Activated naive CD8-positive, alpha-beta T cell treated with anti-CD3 and anti-CD28 coated beads, Interleukin-2, amount 10 ng/mL, durations not matched to agents 7 days and 5 days (primary cell): ENCODE results near the gene LRRC57. TPM values are rescaled to one million over a fixed set of nuclear protein-coding genes. Genes with fewer than 3 reads are reported as not detected.

ENCODE experiments used
- ATAC-seq: fragments of 150-1000 bp; cut with Tn5 transposase; one replicate; pipeline ENCODE4 v1.10.0; 2021; ENCODE audit warnings: low read depth, moderate library complexity
- POLR2A ChIA-PET: fragments of 350-600 bp; sonication (Branson Sonifier 250); formaldehyde crosslinking; loops from one replicate; lab custom pipeline; 2021; ENCODE audit warnings: antibody characterized with exemption; lab: Charles Lee
- DNase-seq: peaks from one replicate; pipeline ENCODE4 v3.0.0; 2021
- H3K27ac Mint-ChIP-seq: one replicate; pipeline ENCODE4 v1.8.0; 2022; ENCODE audit warnings: mild to moderate bottlenecking, mixed read lengths
- H3K27me3 Mint-ChIP-seq: one replicate; pipeline ENCODE4 v1.8.0; 2022; ENCODE audit warnings: mild to moderate bottlenecking, moderate library complexity, mixed read lengths
- H3K36me3 Mint-ChIP-seq: one replicate; pipeline ENCODE4 v1.8.0; 2021; ENCODE audit warnings: mild to moderate bottlenecking, mixed read lengths
- H3K4me1 Mint-ChIP-seq: one replicate; pipeline ENCODE4 v1.8.0; 2021; ENCODE audit warnings: mixed read lengths
- H3K4me3 Mint-ChIP-seq: one replicate; pipeline ENCODE4 v1.8.0; 2022; ENCODE audit warnings: mild to moderate bottlenecking, moderate library complexity, mixed read lengths
- H3K9me3 Mint-ChIP-seq: one replicate; pipeline ENCODE4 v1.8.0; 2021; ENCODE audit warnings: mixed read lengths
- total RNA-seq, 2 experiments: library from RNA; stranded (reverse); gene quantifications; one replicate each; pipeline ENCODE4 v1.2.3, GENCODE V29; 2021

LRRC57 gene
- total RNA-seq: 10 to 100 TPM; 24.5 to 25.8 TPM

DNA sequence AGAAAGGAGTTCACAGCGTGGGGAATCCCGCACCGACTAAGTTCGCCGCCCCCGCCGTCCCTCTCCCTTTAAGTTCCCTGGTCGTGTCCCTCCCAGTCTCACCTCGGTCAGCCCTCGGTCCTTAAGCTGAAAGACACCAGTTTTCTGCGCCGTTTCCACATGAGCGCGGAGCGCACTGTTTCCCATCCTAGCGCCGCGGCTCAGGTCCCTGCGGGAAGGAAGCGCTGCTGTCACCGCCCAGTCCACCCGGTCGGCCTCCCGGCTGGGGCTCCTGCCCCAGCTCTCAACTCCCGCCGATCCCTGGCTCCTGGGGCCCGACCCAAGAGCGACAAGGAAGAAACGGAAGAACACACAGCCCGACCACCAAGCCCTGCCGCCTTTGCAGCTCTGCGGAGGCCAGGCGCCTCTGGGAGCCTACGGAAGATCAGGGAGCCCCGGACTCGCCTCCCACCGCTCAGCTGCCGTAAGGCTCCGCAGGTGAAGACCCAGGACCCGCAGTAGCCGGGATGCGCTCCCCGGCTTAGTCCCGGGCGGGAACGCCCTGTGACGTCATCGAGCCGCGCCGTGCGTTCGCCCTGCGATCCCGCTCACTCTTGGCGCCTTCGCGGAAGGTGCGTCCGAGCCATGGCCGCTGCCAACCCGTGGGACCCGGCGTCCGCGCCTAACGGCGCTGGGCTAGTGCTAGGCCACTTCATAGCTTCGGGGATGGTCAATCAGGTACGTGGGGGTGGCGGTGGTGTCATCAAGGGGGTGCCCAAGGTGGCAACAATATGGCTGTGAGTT lies at the start of gene LRRC57, which contains the start of gene HAUS2:
TSS of gene LRRC57 (minus strand) at position 545 of the 783 bp plus-strand sequence. CDS start at position 186, 359 bp downstream.
TSS of gene HAUS2 (plus strand) at position 590 of the 783 bp plus-strand sequence. CDS start at position 625, 35 bp downstream.
- Mint-ChIP-seq H3K4me1 (peaks cover 38% of the 10 kb centered on the region), H3K9me3 (no peaks in the 10 kb centered on the region), H3K27me3 (no peaks in the 10 kb centered on the region), H3K27ac (peak within 1 kb of the TSS; percentile 99), H3K4me3 (peak within 1 kb of the TSS; percentile 98), H3K36me3 (peaks cover 18% of the 10 kb centered on the region)
- DNase-seq: peak; percentile 93
- peak; percentile 91 for ATAC-seq
- POLR2A ChIA-PET: interaction anchor here (0.6 to 2.5 kb wide), 14 partner anchors 11 to 340 kb away, joined by 3 to 16 read pairs (median 4); partner anchors contain the start of genes STARD9, TMEM87A, VPS39 and ZNF106

DNA sequence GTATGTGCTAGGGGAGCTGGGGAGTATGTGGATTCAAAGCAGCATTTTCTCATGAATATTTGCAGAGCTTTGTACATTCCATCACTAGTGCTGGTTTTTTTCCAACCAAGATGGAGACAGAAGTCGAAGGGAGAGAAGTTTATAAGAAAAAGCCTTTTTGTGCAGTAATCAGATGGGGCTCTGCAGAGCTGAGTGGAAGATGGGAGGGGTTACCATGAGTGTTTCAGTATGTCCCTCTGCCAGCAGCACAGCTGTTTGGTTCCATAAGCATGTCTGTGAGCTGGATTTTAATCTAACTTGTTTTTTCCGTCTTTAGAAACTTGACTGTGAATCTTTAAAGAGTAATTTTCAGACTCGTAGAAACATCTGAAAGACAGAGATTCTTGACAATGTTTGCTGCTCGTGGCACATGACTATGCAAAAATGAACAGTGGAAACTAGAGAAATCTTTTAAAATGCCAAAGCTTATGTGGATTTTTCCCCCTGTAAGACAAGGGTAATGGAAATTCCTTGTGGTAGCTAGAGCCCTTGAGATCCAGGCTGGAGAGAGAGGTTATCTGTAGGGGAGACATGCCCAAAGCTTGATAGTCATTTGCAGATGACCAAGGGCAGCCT lies 47.1 kb upstream of the LRRC57 start:
- Mint-ChIP-seq H3K4me3 (no peak overlapping the region), H3K4me1 (no peaks in the 10 kb centered on the region), H3K36me3 (peaks cover 17% of the 10 kb centered on the region), H3K27me3 (no peaks in the 10 kb centered on the region), H3K27ac (no peak overlapping the region), H3K9me3 (no peaks in the 10 kb centered on the region)
- DNase-seq (no peak), ATAC-seq (no peak)
- POLR2A ChIA-PET: no interaction called here

DNA sequence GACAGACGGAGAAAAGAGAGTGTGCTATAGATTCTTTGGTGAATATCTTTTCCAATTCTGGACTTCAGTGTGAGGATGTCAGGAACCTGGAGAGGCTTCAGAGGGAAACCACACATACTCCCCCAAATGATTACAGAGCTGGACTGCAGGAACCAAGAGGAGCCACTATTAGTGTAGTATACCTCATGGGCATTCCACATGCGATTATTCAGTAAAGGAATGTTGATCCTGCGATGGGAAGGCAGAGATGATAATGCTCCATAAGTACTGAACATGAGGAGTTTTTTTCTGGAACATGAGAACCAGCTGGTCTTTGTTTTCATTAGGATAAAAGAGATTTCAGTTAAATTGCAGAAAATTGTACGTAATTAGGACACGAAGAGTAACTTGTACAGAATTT lies 45.5 kb upstream of the LRRC57 start:
- POLR2A ChIA-PET: interaction anchor here (1.8 kb wide), 1 partner anchor 11 kb away, joined by 4 read pairs; no protein-coding TSS in a partner anchor
- no peak for ATAC-seq

DNA sequence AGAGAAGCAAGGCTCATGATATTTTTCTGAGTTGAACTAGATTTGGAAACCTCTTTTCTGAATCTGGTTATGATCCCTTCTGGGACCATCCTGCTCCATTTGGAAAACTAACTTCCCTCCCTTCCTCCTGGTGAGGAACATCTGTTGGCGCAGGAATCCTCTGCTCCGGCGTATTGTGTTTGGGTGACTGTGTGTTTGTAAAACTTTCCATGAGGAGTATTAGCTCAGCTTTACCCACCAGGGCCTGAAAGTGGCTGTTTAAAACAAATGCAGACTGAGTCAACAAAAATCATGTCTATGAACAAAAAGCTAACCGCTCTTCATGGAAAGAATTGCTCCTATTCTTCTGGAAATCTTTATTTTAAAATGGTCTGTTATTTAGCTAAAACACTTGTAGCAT lies 44.5 kb upstream of the LRRC57 start:
- Mint-ChIP-seq H3K27me3 (no peaks in the 10 kb centered on the region), H3K4me3 (no peak overlapping the region), H3K36me3 (peaks cover 23% of the 10 kb centered on the region), H3K4me1 (no peaks in the 10 kb centered on the region), H3K27ac (no peak overlapping the region), H3K9me3 (no peaks in the 10 kb centered on the region)
- POLR2A ChIA-PET: interaction anchor here (0.7 to 1.8 kb wide), 2 partner anchors 12 to 513 kb away, joined by 3 to 4 read pairs; no protein-coding TSS in a partner anchor
- DNase-seq: no peak
- no peak for ATAC-seq

More for the DNA sequence above, 45.5 kb upstream of the LRRC57 start:
- Mint-ChIP-seq H3K27me3 (no peaks in the 10 kb centered on the region), H3K4me3 (no peak overlapping the region), H3K36me3 (peaks cover 19% of the 10 kb centered on the region), H3K27ac (no peak overlapping the region), H3K9me3 (no peaks in the 10 kb centered on the region), H3K4me1 (no peaks in the 10 kb centered on the region)
- DNase-seq: no peak

DNA sequence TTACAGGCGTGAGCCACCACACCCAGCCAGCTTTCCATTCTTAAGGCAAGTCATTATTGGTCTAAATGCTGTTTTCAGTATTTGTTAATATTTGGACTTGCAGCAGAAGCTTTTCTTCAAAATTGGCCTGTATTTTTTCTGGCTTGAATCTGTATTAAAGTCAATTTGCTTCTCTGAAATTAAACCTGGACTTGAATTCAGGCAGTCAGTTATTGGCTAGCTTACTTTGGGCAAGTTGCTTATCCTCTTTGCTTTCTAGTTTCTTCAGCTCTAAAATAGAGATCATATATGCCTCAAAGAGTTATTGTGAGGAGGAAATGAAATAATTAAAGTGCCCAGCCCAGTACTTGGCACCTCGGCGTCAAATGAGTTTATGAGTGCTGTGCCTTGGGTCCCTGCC lies 44.1 kb upstream of the LRRC57 start:
- Mint-ChIP-seq H3K27ac (no peak overlapping the region), H3K36me3 (peaks cover 25% of the 10 kb centered on the region), H3K9me3 (no peaks in the 10 kb centered on the region), H3K4me1 (no peaks in the 10 kb centered on the region), H3K4me3 (no peak overlapping the region), H3K27me3 (no peaks in the 10 kb centered on the region)
- ATAC-seq (no peak), DNase-seq (no peak)
- POLR2A ChIA-PET: interaction anchor here (0.7 kb wide), 1 partner anchor 512 kb away, joined by 3 read pairs; no protein-coding TSS in a partner anchor

DNA sequence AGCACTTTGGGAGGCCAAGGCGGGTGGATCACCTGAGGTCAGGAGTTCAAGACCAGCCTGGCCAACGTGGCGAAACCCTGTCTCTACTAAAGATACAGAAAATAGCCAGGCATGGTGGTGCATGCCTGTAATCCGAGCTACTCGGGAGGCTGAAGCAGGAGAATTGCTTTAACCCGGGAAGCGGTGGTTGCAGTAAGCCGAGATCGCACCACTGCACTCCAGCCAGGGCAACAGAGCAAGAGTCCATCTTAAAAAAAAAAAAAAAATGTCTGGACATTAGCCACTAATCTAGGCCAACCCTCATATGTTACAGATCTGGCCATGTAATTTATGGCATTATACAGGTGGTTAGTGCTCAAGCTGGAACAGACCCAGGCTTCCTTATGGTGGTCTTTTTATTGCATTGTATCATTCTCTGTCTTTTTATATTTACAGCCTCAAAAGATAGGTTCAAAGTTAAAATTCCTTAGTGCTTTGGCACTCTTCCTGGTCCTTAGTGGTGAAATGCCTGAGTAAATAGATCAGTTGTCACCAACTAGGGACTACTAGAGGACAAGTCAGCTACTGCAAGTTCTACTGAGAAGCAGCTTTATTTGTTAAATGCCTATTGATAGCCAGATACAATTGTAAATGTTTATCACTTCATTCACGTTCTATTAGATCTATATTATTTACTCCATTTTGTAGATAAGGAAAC lies 42.8 kb upstream of the LRRC57 start:
- H3K4me1 Mint-ChIP-seq: no peaks in the 10 kb centered on the region
- no peak overlapping the region for H3K27ac Mint-ChIP-seq
- no peak for ATAC-seq
- peaks cover 24% of the 10 kb centered on the region for H3K36me3 Mint-ChIP-seq
- H3K27me3 Mint-ChIP-seq: no peaks in the 10 kb centered on the region
- POLR2A ChIA-PET: interaction anchor here (0.6 to 1.8 kb wide), 2 partner anchors 16 to 1058 kb away, joined by 3 to 10 read pairs; partner anchors contain the start of gene STARD9
- no peak overlapping the region for H3K4me3 Mint-ChIP-seq
- DNase-seq: no peak
- no peaks in the 10 kb centered on the region for H3K9me3 Mint-ChIP-seq

DNA sequence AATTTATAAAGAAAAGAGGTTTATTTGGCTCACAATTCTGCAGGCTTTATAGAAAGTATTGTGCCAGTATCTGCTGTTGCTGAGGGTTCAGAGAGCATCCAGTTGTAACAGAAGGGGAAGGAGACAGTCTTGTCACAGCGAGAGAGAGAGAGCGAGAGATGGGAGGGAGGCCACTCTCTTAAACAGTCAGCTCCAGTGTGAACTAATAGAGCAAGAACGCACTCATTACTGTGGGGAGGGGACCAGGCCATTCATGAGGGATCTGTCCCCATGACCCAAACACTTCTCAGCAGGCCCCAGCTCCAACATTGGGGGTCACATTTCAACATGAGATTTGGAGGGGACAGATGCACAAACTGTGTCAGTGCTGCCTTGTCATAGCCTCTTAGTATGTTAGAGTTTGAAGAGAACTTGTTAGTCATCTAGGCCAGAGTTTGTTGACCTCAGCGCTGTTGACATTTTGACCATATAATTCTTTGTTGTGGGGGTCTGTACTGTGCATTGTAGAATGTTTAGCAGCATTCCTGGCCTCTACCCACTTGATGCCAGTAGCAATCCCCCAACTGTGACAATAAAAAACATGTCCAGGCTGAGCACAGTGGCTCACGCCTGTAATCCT lies 42.1 kb upstream of the LRRC57 start:
- no peak overlapping the region for H3K4me3 Mint-ChIP-seq
- POLR2A ChIA-PET: interaction anchor here (1.8 kb wide), 1 partner anchor 15 kb away, joined by 10 read pairs; the partner anchor contains the start of gene STARD9

DNA sequence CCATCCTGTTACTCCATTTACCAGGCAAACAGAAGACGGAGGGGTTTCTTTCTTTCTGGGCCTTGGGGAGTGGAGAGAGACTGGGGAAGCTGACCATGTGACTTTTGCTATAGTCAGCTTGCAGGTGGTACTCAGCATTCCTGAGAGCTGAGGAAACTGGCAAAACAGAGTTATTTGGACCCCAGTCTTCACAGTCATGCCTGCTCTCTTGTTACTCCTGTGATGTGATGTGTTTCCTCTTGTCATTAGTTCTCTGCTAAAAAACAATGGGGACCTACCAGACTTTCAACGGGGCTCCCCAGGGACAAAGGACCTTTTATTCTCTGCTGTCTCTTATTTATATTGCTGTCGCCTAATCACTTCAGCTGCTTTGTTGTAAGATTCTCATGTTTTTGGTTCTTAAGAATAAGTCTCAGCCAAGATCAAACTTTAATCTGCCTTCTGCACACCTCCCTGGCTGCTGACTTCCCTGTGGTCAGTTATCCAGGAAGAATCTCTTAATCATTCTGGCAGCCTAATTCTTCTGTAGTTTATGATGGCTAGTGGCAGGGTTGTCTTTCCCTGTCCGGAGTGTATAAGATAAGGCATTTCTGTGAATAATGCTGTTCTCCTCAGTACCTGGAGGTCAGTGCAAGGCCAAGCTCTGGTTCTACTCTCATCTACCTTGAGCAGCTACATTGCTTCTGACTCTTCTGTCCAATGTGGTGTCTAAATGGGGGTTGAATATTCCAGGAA lies 35.6 kb upstream of the LRRC57 start:
- ATAC-seq (no peak), DNase-seq (no peak)
- peaks cover 6% of the 10 kb centered on the region for H3K27me3 Mint-ChIP-seq
- no peak overlapping the region for H3K4me3 Mint-ChIP-seq
- POLR2A ChIA-PET: no interaction called here
- no peaks in the 10 kb centered on the region for H3K9me3 Mint-ChIP-seq
- H3K36me3 Mint-ChIP-seq: peaks cover 16% of the 10 kb centered on the region
- H3K27ac Mint-ChIP-seq: no peak overlapping the region
- H3K4me1 Mint-ChIP-seq: peaks cover 25% of the 10 kb centered on the region

More for the DNA sequence above, 42.1 kb upstream of the LRRC57 start:
- DNase-seq: no peak
- Mint-ChIP-seq H3K9me3 (no peaks in the 10 kb centered on the region), H3K27me3 (no peaks in the 10 kb centered on the region), H3K27ac (no peak overlapping the region), H3K36me3 (peaks cover 27% of the 10 kb centered on the region), H3K4me1 (no peaks in the 10 kb centered on the region)
- ATAC-seq: no peak

DNA sequence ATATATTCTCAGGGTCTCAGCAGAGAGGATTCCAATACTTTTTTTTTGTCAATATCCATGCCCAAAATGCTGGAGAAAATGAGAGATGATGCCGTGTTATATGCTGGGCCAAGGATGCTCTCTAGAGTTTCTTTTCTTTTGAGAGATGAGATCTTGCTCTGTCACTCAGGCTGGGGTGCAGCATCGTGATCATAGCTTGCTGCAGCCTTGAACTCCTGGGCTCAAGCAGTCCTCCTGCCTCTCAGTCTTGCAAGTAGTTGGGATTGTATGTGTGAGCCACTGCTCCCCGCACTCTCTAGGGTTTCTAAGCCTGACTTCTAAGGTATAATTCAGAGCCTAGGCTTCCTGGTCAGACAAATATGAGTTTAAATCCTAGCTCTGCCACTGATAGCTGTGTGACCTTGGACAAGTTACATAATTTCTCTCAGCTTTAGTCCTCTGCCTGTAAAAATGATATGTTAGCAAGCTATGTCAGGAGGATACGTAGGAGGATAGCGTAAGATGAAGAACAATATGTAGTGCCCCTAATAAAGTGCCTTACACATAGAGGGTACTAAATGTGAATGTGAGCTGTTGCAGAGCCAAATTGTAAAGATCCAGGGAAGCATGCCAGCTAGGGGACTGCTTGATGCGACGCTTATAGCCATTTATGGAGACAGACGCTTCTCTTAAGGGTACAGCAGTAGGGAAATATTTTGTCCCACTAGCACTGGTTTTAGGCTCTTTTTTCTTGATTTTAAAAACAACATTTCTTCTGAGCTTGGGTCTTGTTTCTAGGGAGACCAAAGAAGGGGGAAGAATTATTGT lies 34.2 kb upstream of the LRRC57 start:
- Mint-ChIP-seq H3K9me3 (no peaks in the 10 kb centered on the region), H3K4me1 (peaks cover 28% of the 10 kb centered on the region), H3K4me3 (no peak overlapping the region), H3K27me3 (peaks cover 7% of the 10 kb centered on the region), H3K27ac (peak overlapping the region; percentile 8), H3K36me3 (peaks cover 9% of the 10 kb centered on the region)
- DNase-seq (no peak), ATAC-seq (no peak)
- POLR2A ChIA-PET: interaction anchor here (1.0 to 3.2 kb wide), 3 partner anchors 23 to 34 kb away, joined by 4 to 23 read pairs (median 15); partner anchors contain the start of genes HAUS2 and LRRC57

DNA sequence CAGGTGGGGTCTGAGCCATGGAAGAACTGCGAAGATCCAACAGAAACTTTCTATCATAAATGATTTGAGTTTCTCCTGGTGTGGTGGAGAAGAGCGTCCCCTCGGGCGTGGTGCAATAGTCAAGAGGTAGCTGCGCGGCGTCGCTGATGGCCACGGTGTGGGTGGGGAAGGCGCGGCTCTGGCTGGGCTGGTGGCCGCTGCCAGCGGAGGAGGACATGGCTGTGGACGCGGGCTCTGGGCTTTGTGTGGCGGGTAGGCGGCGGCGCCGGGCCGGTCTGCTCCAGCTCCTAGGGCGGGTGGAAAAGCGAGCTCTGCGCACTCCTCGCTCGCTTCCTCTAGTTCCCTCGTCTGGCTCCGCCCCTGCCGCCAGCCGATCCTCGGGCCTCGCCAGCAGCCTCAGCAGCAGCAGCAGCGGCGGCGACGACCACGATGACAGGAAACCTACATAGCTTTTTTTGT lies 32.7 kb upstream of the LRRC57 start:
- ATAC-seq (peak; percentile 100), DNase-seq (peak; percentile 86)
- POLR2A ChIA-PET: interaction anchor here (1.0 to 3.2 kb wide), 8 partner anchors 24 to 156 kb away, joined by 3 to 23 read pairs (median 4); partner anchors contain the start of genes CDAN1, HAUS2, LRRC57 and ZNF106
- Mint-ChIP-seq H3K4me3 (peak overlapping the region; percentile 87), H3K4me1 (peaks cover 37% of the 10 kb centered on the region), H3K36me3 (peaks cover 9% of the 10 kb centered on the region), H3K27me3 (peaks cover 7% of the 10 kb centered on the region), H3K9me3 (no peaks in the 10 kb centered on the region), H3K27ac (peak overlapping the region; percentile 87)

DNA sequence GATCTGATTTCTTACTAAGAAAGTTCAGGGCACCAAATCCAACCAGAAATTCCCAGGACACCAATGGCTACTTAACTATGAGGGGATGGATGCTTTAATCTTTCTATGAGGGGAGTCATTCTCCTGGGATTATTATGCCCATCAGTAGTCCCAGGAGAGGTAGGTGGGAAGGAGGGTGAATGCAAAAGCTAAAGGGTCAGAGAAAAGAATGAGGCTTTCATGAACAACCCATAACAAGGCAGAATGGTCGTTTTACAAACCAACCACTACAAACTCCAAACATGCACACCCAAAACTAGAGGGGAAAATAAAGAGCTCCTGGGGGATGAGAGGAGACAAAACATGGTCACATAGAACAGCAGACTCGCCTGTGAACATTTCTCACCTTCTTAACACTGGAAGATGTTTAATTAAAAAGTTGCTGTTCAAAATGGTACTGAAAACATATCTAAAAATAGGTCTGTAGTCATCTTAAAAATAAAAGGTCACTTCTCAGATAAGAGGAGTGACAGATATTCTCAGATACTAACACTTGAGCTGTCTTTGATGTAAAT lies 30.5 kb upstream of the LRRC57 start:
- Mint-ChIP-seq H3K27ac (no peak overlapping the region), H3K4me3 (no peak overlapping the region), H3K36me3 (peaks cover 1% of the 10 kb centered on the region), H3K9me3 (no peaks in the 10 kb centered on the region), H3K27me3 (peaks cover 7% of the 10 kb centered on the region), H3K4me1 (peaks cover 45% of the 10 kb centered on the region)
- ATAC-seq (no peak), DNase-seq (no peak)
- POLR2A ChIA-PET: interaction anchor here (0.6 kb wide), 1 partner anchor 1200 kb away, joined by 3 read pairs; no protein-coding TSS in a partner anchor
